ENCODE measurements around the gene OR2M4. TPM values are rescaled to one million over a fixed set of nuclear protein-coding genes. Genes with fewer than 3 reads are reported as not detected.

OR2M4 gene
- total RNA-seq, 1 experiment from 2014 or later = 0.11 TPM

GRCh38 chr1:248189026-248189425 lies 42.2 kb upstream of the OR2M4 start:
- BruUV-seq (replicated peaks) = no TSS peak
- POLR2A ChIA-PET (ENCODE audit: low non-redundant PET) = no interaction called here

GRCh38 chr1:248194117-248194516 lies 37.1 kb upstream of the OR2M4 start:
- BruUV-seq (replicated peaks) = no TSS peak
- Histone ChIP-seq H3K27me3 (replicated peaks; ENCODE audit: insufficient read depth, low read depth, low read length, poor library complexity) (no peaks in the 10 kb centered on the region), H3K9me3 (ENCODE audit: low read depth, low read length, poor library complexity, severe bottlenecking) (peaks cover 8% of the 10 kb centered on the region), H3K4me3 (ENCODE audit: low read depth, low read length, poor library complexity, severe bottlenecking) (no peak overlapping the region), H3K27ac (ENCODE audit: low read depth, low read length, poor library complexity, severe bottlenecking) (no peak overlapping the region), H3K4me1 (ENCODE audit: insufficient read depth, low read length, poor library complexity, severe bottlenecking) (no peaks in the 10 kb centered on the region), H3K36me3 (ENCODE audit: insufficient read depth, low read length, poor library complexity, severe bottlenecking) (no peaks in the 10 kb centered on the region)
- ChIA-PET CTCF (no interaction called here), POLR2A (ENCODE audit: low non-redundant PET) (no interaction called here)
- intact Hi-C loops (cut with micrococcal nuclease; ENCODE audit: unreplicated experiment) = no loop called here
- no peak for TF ChIP-seq CTCF (conservative IDR thresholded peaks at IDR 0.05; ENCODE audit: low read depth, low read length)
- no peak for TF ChIP-seq EZH2 (IDR thresholded peaks at IDR 0.05; ENCODE audit: borderline replicate concordance, low read depth, low read length, poor library complexity, severe bottlenecking)
- no peak for DNase-seq (ENCODE audit: low spot score)

More at GRCh38 chr1:248189026-248189425, 42.2 kb upstream of the OR2M4 start:
- H3K4me1 ChIP-seq (ENCODE audit: insufficient read depth, low read length, poor library complexity, severe bottlenecking) = no peaks in the 10 kb centered on the region
- H3K27me3 ChIP-seq (replicated peaks; ENCODE audit: insufficient read depth, low read depth, low read length, poor library complexity) = no peaks in the 10 kb centered on the region
- intact Hi-C loops (cut with micrococcal nuclease; ENCODE audit: unreplicated experiment) = no loop called here
- CTCF ChIA-PET = no interaction called here
- no peak for TF ChIP-seq CTCF (conservative IDR thresholded peaks at IDR 0.05; ENCODE audit: low read depth, low read length)
- DNase-seq (ENCODE audit: low spot score) = no peak
- no peak overlapping the region for H3K27ac ChIP-seq (ENCODE audit: low read depth, low read length, poor library complexity, severe bottlenecking)
- H3K36me3 ChIP-seq (ENCODE audit: insufficient read depth, low read length, poor library complexity, severe bottlenecking) = no peaks in the 10 kb centered on the region
- peaks cover 18% of the 10 kb centered on the region for H3K9me3 ChIP-seq (ENCODE audit: low read depth, low read length, poor library complexity, severe bottlenecking)
- H3K4me3 ChIP-seq (ENCODE audit: low read depth, low read length, poor library complexity, severe bottlenecking) = no peak overlapping the region

GRCh38 chr1:248196965-248197364 lies 34.3 kb upstream of the OR2M4 start, which contains the start of gene OR2M3:
TSS of gene OR2M3 (plus strand) at chr1:248197265. CDS start at chr1:248203068, 5,803 bp downstream.
- Histone ChIP-seq H3K27ac (ENCODE audit: low read depth, low read length, poor library complexity, severe bottlenecking) (no peak within 1 kb of the TSS), H3K36me3 (ENCODE audit: insufficient read depth, low read length, poor library complexity, severe bottlenecking) (no peaks in the 10 kb centered on the region), H3K4me3 (ENCODE audit: low read depth, low read length, poor library complexity, severe bottlenecking) (no peak within 1 kb of the TSS), H3K27me3 (replicated peaks; ENCODE audit: insufficient read depth, low read depth, low read length, poor library complexity) (no peaks in the 10 kb centered on the region), H3K9me3 (ENCODE audit: low read depth, low read length, poor library complexity, severe bottlenecking) (peaks cover 3% of the 10 kb centered on the region), H3K4me1 (ENCODE audit: insufficient read depth, low read length, poor library complexity, severe bottlenecking) (no peaks in the 10 kb centered on the region)
- TF ChIP-seq EZH2 (IDR thresholded peaks at IDR 0.05; ENCODE audit: borderline replicate concordance, low read depth, low read length, poor library complexity, severe bottlenecking) (no peak), CTCF (conservative IDR thresholded peaks at IDR 0.05; ENCODE audit: low read depth, low read length) (no peak)
- BruUV-seq (replicated peaks) = no TSS peak
- CTCF ChIA-PET = no interaction called here
- POLR2A ChIA-PET (ENCODE audit: low non-redundant PET) = no interaction called here
- DNase-seq (ENCODE audit: low spot score) = no peak
- intact Hi-C loops (cut with micrococcal nuclease; ENCODE audit: unreplicated experiment) = no loop called here
